Measurements from ENCODE around the gene NUCB2.

NUCB2 gene

GRCh38 chr11:17343907-17344306 lies 67.4 kb downstream of the NUCB2 start:
- DNase-seq, result no peak

GRCh38 chr11:17347676-17348075 lies 71.1 kb downstream of the NUCB2 start:
- no peak for DNase-seq

DNA sequence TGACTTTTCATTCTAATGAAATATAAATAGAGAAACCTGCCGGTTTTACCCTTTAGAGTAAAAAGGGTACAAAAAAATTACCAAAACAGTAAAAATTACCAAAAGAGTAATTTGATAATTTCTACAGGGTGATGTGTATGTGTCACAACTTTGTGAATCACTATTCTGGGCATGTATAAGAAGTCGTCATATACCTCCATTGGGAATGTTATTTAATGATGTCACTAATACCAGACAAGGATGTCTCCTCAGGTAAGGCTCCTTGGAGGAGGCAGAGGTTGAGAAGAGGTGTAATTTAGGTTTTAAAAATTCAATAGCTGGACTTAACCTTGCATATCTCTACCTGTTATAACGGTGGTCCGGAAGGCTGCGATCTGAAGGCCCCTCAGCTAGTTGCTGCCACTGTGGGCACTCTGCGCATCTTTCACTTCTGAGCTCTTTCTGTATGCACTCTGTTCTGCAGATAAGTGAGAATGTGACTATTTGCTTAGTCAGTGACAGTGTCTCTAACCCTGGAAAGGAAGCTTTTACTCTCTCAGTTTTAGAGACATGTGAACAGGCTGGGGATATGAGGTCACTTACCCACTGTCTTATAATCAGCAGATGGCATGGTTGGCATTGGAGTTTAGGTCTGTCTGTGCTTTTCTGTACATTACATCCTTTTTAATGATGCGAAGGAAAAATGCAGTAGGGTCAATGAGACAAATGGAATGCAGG lies 74.1 kb downstream of the NUCB2 start:
- no peak for DNase-seq

DNA sequence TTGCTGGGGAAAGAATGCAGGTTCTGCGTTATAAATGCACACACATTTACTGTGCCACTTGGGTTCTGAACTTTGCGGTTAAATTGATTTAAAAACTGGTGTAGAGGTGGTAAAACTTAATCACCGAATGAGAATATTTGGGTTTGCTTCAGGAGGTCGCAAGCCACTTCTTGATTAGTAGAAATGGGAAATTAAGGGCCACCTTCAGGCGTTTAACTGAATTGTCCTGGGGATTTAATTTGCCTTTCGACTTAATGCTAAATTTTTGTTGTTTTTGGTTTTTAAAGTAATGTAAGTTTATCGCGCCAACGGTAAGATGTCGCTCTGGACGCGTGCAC lies 74.6 kb downstream of the NUCB2 start:
- no peak for DNase-seq

- DNase-seq, result peak; percentile 51
Measured at GRCh38 chr11:17351510-17352176, 75.1 kb downstream of the NUCB2 start, which contains the start of gene NCR3LG1. NCR3LG1 (plus strand) TSS chr11:17351800; CDS start chr11:17351970, 170 bp downstream.

DNA sequence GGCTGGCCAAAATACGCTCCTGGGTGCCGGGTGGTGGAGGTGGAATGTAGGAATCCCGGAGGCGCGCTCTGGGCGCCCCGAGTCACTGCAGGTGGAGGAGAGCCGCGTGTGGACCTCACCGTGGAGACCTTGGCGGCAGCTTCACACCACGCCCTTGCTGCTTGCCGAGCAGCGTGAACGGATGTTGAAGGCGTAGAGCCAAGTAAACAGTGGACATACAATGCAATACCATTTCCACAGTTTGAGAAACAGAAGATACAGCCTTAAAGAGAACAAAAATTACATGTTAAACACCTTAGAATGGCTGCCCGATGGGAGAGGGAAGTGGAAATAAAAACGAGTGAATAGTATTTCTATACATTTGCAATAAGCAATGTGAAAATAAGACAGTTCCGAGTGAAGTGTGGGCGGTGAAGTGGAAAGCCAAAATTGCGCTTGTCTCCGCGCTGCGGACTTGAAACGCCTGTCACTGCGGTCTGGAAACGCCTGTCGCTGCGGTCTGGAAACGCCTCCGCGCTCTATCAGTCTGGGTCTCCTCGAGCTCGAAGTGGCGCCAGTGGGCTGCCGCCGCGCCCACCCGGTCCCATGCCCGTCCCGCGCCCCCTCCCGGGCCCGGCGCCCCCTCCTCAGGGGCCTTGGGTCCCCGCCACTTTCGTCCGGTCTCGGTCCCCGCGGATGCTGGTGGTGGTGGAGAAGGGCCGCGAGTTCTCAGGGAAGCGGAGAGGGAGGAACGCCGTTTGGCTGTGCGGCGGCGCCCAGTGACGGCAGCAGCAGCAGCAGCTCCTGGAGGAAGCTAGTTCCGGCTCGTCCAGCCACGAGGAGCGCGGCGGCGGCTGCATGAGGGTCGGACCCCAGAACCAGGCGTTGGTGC lies 76.6 kb downstream of the NUCB2 start:
- peak; percentile 49 for DNase-seq

DNA sequence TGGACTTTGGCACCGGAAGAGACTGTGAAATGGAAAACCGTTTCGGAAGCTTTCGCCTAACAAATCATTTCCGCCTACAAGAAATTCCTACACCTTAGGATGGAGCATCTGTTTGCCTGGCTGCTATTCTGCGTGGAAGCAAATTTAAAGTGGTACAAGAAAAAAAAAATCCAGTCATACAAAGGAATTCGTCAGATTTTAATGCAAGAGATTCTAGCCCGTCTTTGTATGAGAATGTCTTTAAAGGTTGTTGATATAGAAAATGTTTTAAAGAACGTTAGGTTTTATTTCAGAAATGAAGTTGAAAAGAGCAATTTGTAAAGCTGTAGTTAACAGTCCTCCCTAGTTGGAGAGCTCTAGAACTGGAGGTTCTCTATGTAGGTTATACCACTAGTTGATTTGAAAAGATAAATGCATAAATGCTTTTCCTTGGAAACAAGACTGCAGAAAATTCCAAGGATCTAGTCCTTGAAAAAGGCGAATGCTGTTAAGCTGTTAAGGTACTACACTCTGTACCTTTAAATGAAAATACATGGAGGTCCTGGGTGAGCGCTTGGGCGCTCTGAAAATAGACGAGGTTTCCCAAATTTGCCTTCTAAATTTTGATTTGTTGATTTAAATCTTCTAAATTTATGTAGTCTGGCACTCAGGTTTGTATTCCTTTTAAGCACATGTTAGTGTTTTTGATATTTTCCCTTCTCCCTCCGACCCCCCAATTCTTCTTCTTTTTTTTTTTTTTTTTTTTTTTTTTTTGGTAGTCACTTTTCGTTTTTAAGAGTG lies 77.5 kb downstream of the NUCB2 start:
- no peak for DNase-seq

- DNase-seq, result peak; percentile 45
Measured at GRCh38 chr11:17354601-17354991, 78.1 kb downstream of the NUCB2 start.

DNA sequence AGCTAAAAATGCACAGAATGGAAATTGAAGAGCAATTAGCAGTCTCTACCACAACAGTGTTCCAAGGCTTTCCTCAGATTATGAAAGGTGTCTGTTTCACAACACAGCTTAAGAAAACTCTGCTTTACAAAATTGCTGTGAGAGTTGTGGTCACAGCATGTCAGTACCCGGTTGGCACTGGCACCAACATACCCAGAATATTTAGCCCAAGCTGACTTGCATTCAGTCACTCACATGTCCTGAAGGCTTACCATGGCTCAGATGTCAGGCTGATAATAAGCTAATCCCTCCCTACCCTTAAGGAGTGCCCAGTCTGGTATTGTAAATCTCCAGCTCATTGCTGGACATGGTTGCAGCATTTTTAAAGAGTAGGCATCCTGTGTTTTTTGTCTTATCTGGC lies 90.0 kb downstream of the NUCB2 start:
- no peak for DNase-seq

GRCh38 chr11:17368551-17368950 lies 92.0 kb downstream of the NUCB2 start:
- no peak for DNase-seq

GRCh38 chr11:17369094-17369493 lies 92.6 kb downstream of the NUCB2 start:
- DNase-seq, result no peak

GRCh38 chr11:17369684-17370243 lies 93.2 kb downstream of the NUCB2 start:
- DNase-seq, result no peak

- no peak for DNase-seq
Measured at GRCh38 chr11:17371614-17372013, 95.1 kb downstream of the NUCB2 start.

GRCh38 chr11:17375547-17375946 lies 99.0 kb downstream of the NUCB2 start:
- no peak for DNase-seq

DNA sequence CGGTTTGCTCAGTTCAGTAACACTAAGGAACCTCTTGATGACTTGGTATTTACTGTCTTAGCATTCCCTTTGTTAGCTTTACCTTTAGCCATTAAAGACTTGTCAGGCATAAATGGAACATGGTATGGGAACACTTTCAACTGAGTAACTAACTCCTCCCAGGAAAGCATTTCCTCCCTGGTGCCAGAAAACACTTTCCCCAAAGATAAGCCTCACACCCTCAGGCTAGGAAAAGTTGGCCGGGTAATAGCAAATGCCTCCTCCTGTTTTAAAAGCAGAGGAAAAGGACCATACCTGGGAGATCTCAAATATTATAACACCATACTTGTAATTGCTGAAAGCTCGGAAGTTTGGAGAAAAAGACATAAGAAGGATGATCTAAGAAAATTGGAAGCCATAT lies 100.0 kb downstream of the NUCB2 start:
- no peak for DNase-seq

DNA sequence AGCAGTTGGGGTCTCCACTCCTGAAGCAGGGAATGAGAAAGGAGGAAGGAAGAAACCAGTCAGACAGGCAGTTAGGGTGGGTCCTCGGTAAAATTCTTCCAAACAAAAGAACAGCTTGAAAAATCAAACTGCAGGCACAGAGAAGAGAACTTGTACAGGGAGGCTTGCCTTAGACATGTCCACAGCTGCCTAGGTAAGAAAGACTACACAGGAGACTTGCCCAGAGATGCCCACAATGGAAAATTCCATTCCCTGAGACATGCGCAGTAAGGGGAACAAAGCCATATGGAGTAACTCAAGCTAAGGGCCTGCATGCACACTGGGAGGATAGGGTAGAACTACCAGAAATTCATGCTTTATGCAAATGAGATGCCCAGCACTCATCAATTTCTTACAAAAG lies 102.1 kb downstream of the NUCB2 start:
- DNase-seq, result no peak

DNA sequence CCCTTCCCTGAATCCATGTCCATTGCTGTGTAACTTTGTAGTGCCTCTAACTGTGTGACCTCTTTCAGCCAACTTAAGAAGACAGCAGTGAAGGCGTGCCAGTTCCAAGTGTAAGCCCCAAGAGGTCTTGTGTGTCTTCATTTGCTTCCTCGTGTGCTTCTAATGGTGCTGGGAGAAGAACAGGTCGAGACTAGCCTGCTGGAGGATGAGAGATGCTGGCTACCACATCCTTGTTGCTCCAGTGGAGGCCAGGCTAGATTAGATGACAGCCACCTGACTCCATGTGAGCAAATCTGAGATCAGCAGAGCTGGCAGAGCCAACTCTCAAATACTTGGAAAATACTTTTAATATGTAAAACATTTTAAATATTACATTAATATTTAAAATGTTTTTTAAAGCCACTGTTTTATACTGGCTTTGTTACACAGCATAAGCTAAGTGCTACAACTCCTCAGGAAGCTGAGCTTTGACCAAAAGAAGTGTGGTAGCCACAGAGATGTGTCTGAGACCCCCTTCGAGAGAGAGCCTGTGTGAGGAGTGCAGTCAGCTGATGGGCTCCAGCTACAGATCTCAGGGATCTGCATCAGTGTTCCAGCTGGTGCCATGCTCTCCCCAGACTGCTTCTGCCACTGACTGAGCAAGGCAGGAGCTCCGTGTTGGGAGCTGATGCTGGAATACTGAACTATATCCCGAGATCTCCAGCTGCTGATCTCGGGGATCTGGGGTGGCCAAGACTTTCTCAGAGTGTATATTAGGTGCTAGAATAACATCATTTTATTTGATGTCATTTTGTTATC lies 103.0 kb downstream of the NUCB2 start:
- no peak for DNase-seq

DNA sequence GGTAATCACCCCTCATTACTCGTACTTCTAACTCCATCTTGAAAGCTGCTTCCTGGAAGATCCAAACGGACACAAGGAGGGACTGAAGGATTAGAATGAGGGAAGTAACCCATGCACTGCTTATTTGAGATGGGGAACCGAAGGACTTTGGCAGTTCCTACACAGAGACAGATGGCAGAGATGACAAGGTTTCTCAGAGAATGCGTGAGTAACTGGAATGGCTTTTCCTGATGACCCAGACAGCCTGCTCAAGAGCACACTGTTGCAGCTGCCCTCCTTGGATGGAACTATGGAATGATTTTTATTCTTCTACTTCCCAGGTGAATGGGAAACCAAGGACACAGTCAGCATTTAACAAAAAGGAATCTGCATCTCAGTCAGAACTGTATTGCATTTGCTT lies 104.6 kb downstream of the NUCB2 start:
- DNase-seq, result no peak
